Activated T-cell treated with anti-CD3 and anti-CD28 coated beads, Interleukin-2, amount 50 U/mL, for 24 hours (primary cell): Measurements from ENCODE around the gene UBTD1.
"Not testable (repeated sequence)": the region's sequence is repeated elsewhere in the genome, so short reads cannot be mapped to it uniquely, and the experiment has no call there.

Experiments
- DNase-seq: peaks from one replicate; pipeline ENCODE4 v3.0.0-alpha.2; 2020
- H3K27ac Mint-ChIP-seq: 2 replicates; pipeline ENCODE4 v1.8.0; 2020; ENCODE audit warnings: mild to moderate bottlenecking, mixed read lengths
- H3K27me3 Mint-ChIP-seq: 2 replicates; pipeline ENCODE4 v1.8.0; 2020; ENCODE audit warnings: mixed read lengths
- H3K36me3 Mint-ChIP-seq: 2 replicates; pipeline ENCODE4 v1.8.0; 2020; ENCODE audit warnings: low read depth, mixed read lengths
- H3K4me1 Mint-ChIP-seq: 2 replicates; pipeline ENCODE4 v1.8.0; 2020; ENCODE audit warnings: low read depth, mixed read lengths
- H3K4me3 Mint-ChIP-seq: 2 replicates; pipeline ENCODE4 v1.8.0; 2020; ENCODE audit warnings: mild to moderate bottlenecking, moderate library complexity, mixed read lengths
- H3K9me3 Mint-ChIP-seq: 2 replicates; pipeline ENCODE4 v1.8.0; 2020; ENCODE audit warnings: mixed read lengths

Gene UBTD1

DNA sequence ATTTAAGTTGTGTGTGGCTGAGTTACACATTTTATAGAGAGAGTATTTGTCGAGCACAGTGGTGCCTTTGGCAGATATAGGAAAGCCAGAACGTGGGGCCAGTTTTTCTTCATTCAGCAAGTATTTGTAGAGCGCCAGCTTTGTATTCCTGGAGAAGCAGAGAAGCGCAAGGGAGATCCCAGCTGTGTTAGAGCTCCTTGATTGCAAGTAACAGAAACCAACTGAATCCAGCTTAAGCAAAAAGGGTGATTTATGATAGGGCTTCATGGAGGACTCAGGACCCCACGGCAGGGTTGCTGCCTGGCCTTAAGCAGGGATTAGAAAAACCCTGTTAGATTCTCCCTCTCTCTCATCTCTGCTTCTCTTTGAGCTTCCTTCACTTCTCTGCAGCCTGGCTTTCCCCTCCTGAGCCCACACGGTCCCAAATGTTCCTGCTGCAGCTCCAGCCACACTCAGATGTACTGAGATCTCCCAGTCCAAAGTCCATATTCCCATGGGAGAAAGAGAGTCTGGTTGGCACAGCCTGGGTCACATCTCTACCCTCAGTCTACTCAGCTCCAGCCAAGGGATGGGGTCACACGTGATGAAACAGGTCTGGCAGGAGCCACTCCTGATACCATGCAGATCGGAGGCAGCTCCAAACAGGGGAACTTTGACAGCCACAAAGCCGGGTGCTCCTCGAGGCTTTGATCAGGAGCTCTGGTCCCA is 16.7 kb downstream of the UBTD1 start:
- no peak overlapping the region for H3K4me3 Mint-ChIP-seq
- H3K36me3 Mint-ChIP-seq = no peaks in the 10 kb centered on the region
- H3K9me3 Mint-ChIP-seq = no peaks in the 10 kb centered on the region
- no peak overlapping the region for H3K27ac Mint-ChIP-seq
- H3K27me3 Mint-ChIP-seq = no peaks in the 10 kb centered on the region
- no peaks in the 10 kb centered on the region for H3K4me1 Mint-ChIP-seq
- DNase-seq = no peak

- H3K27me3 Mint-ChIP-seq = no peaks in the 10 kb centered on the region
- no peaks in the 10 kb centered on the region for H3K4me1 Mint-ChIP-seq
- H3K9me3 Mint-ChIP-seq = no peaks in the 10 kb centered on the region
- H3K27ac Mint-ChIP-seq = no peak overlapping the region
- no peaks in the 10 kb centered on the region for H3K36me3 Mint-ChIP-seq
- DNase-seq = no peak
- no peak overlapping the region for H3K4me3 Mint-ChIP-seq
Observed at GRCh38 chr10:97517096-97517750, 18.5 kb downstream of the UBTD1 start.

GRCh38 chr10:97517778-97518300 is 19.1 kb downstream of the UBTD1 start:
- H3K27me3 Mint-ChIP-seq = no peaks in the 10 kb centered on the region

GRCh38 chr10:97518301-97519043 is 19.7 kb downstream of the UBTD1 start:
- Mint-ChIP-seq H3K9me3 (no peaks in the 10 kb centered on the region), H3K4me1 (no peaks in the 10 kb centered on the region), H3K27me3 (no peaks in the 10 kb centered on the region), H3K4me3 (no peak overlapping the region), H3K36me3 (no peaks in the 10 kb centered on the region), H3K27ac (no peak overlapping the region)
- DNase-seq = no peak

More at GRCh38 chr10:97517778-97518300, 19.1 kb downstream of the UBTD1 start:
- DNase-seq = no peak
- Mint-ChIP-seq H3K9me3 (no peaks in the 10 kb centered on the region), H3K4me3 (no peak overlapping the region), H3K27ac (no peak overlapping the region), H3K36me3 (no peaks in the 10 kb centered on the region), H3K4me1 (no peaks in the 10 kb centered on the region)

- no peaks in the 10 kb centered on the region for H3K27me3 Mint-ChIP-seq
- no peak overlapping the region for H3K27ac Mint-ChIP-seq
- DNase-seq = no peak
- H3K4me3 Mint-ChIP-seq = no peak overlapping the region
- H3K36me3 Mint-ChIP-seq = no peaks in the 10 kb centered on the region
- no peaks in the 10 kb centered on the region for H3K9me3 Mint-ChIP-seq
- no peaks in the 10 kb centered on the region for H3K4me1 Mint-ChIP-seq
Observed at GRCh38 chr10:97519342-97519741, 20.6 kb downstream of the UBTD1 start.

- no peak overlapping the region for H3K27ac Mint-ChIP-seq
- no peak for DNase-seq
- no peaks in the 10 kb centered on the region for H3K4me1 Mint-ChIP-seq
- no peaks in the 10 kb centered on the region for H3K27me3 Mint-ChIP-seq
- H3K36me3 Mint-ChIP-seq = no peaks in the 10 kb centered on the region
- no peaks in the 10 kb centered on the region for H3K9me3 Mint-ChIP-seq
- no peak overlapping the region for H3K4me3 Mint-ChIP-seq
Observed at GRCh38 chr10:97520520-97520919, 21.8 kb downstream of the UBTD1 start.

- no peak for DNase-seq
- H3K9me3 Mint-ChIP-seq = no peaks in the 10 kb centered on the region
- no peaks in the 10 kb centered on the region for H3K4me1 Mint-ChIP-seq
- no peak overlapping the region for H3K4me3 Mint-ChIP-seq
- no peaks in the 10 kb centered on the region for H3K36me3 Mint-ChIP-seq
- H3K27ac Mint-ChIP-seq = no peak overlapping the region
- no peaks in the 10 kb centered on the region for H3K27me3 Mint-ChIP-seq
Observed at GRCh38 chr10:97520978-97521761, 22.4 kb downstream of the UBTD1 start.

- no peaks in the 10 kb centered on the region for H3K9me3 Mint-ChIP-seq
- H3K27ac Mint-ChIP-seq = no peak overlapping the region
- no peak for DNase-seq
- no peaks in the 10 kb centered on the region for H3K36me3 Mint-ChIP-seq
- H3K4me1 Mint-ChIP-seq = no peaks in the 10 kb centered on the region
- H3K4me3 Mint-ChIP-seq = no peak overlapping the region
- H3K27me3 Mint-ChIP-seq = no peaks in the 10 kb centered on the region
Observed at GRCh38 chr10:97522071-97522470, 23.3 kb downstream of the UBTD1 start.

DNA sequence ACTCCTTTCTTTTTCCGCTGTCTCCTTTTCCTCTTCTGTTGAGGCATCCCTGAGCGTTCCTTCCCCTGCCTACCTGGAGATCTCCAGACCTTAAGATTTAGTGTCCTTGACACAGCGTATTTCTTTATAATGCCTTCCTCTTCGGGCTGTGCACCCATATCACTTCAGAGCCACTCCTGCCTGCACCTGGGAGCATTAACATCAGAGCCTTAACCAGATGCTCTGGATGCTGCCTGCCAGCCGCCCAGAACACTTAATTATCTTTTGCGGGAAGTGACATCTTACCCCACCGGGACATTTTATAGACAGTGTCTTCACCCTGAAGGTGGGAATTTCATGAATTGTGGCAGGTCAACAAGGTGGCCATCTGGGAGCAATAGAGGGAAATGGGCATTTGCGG is 24.2 kb downstream of the UBTD1 start:
- H3K27ac Mint-ChIP-seq = no peak overlapping the region
- no peaks in the 10 kb centered on the region for H3K27me3 Mint-ChIP-seq
- no peaks in the 10 kb centered on the region for H3K9me3 Mint-ChIP-seq
- no peaks in the 10 kb centered on the region for H3K4me1 Mint-ChIP-seq
- no peak overlapping the region for H3K4me3 Mint-ChIP-seq
- H3K36me3 Mint-ChIP-seq = no peaks in the 10 kb centered on the region
- DNase-seq = no peak

- no peak overlapping the region for H3K4me3 Mint-ChIP-seq
- no peaks in the 10 kb centered on the region for H3K9me3 Mint-ChIP-seq
- no peaks in the 10 kb centered on the region for H3K4me1 Mint-ChIP-seq
- no peaks in the 10 kb centered on the region for H3K27me3 Mint-ChIP-seq
- no peaks in the 10 kb centered on the region for H3K36me3 Mint-ChIP-seq
- H3K27ac Mint-ChIP-seq = no peak overlapping the region
- DNase-seq = no peak
Observed at GRCh38 chr10:97525086-97525485, 26.4 kb downstream of the UBTD1 start.

GRCh38 chr10:97525683-97526110 is 27.0 kb downstream of the UBTD1 start:
- no peak for DNase-seq
- Mint-ChIP-seq H3K4me3 (no peak overlapping the region), H3K27ac (no peak overlapping the region), H3K36me3 (no peaks in the 10 kb centered on the region), H3K27me3 (no peaks in the 10 kb centered on the region), H3K9me3 (no peaks in the 10 kb centered on the region), H3K4me1 (no peaks in the 10 kb centered on the region)

DNA sequence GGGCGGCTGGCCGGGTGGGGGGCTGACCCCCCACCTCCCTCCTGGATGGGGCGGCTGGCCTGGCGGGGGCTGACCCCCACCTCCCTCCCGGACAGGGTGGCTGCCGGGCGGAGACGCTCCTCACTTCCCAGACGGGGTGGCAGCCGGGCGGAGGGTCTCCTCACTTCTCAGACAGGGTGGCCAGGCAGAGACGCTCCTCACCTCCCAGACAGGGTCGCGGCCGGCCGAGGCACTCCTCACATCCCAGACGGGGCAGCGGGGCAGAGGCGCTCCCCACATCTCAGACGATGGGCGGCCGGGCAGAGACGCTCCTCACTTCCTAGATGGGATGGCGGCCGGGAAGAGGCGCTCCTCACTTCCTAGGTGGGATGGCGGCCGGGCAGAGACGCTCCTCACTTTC is 30.2 kb downstream of the UBTD1 start:
- DNase-seq, H3K36me3 Mint-ChIP-seq, H3K9me3 Mint-ChIP-seq, H3K4me3 Mint-ChIP-seq, H3K4me1 Mint-ChIP-seq, H3K27ac Mint-ChIP-seq, H3K27me3 Mint-ChIP-seq: not testable (repeated sequence)

GRCh38 chr10:97529685-97530465 is 31.2 kb downstream of the UBTD1 start:
- no peak overlapping the region for H3K27ac Mint-ChIP-seq
- DNase-seq = no peak
- H3K36me3 Mint-ChIP-seq = no peaks in the 10 kb centered on the region

More at GRCh38 chr10:97529685-97530465, 31.2 kb downstream of the UBTD1 start:
- Mint-ChIP-seq H3K4me1 (no peaks in the 10 kb centered on the region), H3K27me3 (no peaks in the 10 kb centered on the region), H3K9me3 (no peaks in the 10 kb centered on the region), H3K4me3 (no peak overlapping the region)
